K562 (cell line): Measurements from ENCODE around the gene NBPF11. TPM values are rescaled to one million over a fixed set of nuclear protein-coding genes. Genes with fewer than 3 reads are reported as not detected.
"Not testable (repeated sequence)": the region's sequence is repeated elsewhere in the genome, so short reads cannot be mapped to it uniquely, and the experiment has no call there.

Experiments
- ATAC-seq: fragments of 200-7000 bp; cut with Tn5 transposase; 3 replicates; pipeline ENCODE4 v1.9.1; 2020; ENCODE audit warnings: moderate library complexity
- Bru-seq: library from RNA; stranded (reverse); fragments of 400-500 nt; gene quantifications from one replicate; lab custom pipeline; 2021; lab: Mats Ljungman, UMichigan
- BruChase-seq, 2 experiments: library from RNA; stranded (reverse); fragments of 400-500 nt; gene quantifications; one replicate each; lab custom pipeline; 2021; lab: Mats Ljungman, UMichigan
- BruUV-seq: library from RNA; stranded (reverse); fragments of 400-500 nt; replicated peaks from 2 replicates; lab custom pipeline; 2021; lab: Mats Ljungman, UMichigan
- CTCF ChIA-PET: fragments of 300-600 bp; formaldehyde crosslinking; extraction: SDS; loops from one replicate; lab custom pipeline; 2021; ENCODE audit warnings: low intra/inter-chr PET ratio; lab: Yijun Ruan, JAX
- POLR2A ChIA-PET: fragments of 300-600, 350-650 bp; sonication (Branson Sonifier 250); formaldehyde crosslinking; extraction: SDS; loops from one replicate; lab custom pipeline; 2021; ENCODE audit warnings: antibody characterized with exemption, inconsistent platforms; lab: Yijun Ruan, JAX
- DNase-seq, 4 experiments: peaks; one replicate each; pipeline versions ENCODE4 v3.0.0 to v3.0.0-alpha.2; 2011 to 2018; ENCODE audit warnings: low spot score in 3 of 4, mixed read lengths in 3 of 4; ENCODE audit errors: extremely low read depth in 1 of 4
- FAIRE-seq: peaks from 2 replicates; lab custom pipeline; 2011; peaks lifted over from hg19 to GRCh38; lab: Jason Lieb, UNC
- H2AFZ ChIP-seq: 2 replicates; pipeline ENCODE4 v1.6.0; 2011; ENCODE audit warnings: low read depth, low read length, control low read depth, inconsistent platforms
- H3K27ac ChIP-seq: fragments of 200-600 bp; 3 replicates; pipeline ENCODE4 v1.8.0; 2011; ENCODE audit warnings: low read depth, mild to moderate bottlenecking, control low read depth, inconsistent platforms, low read length, moderate library complexity, mixed read lengths; ENCODE audit errors: extremely low read depth
- H3K27me3 ChIP-seq, 2 experiments: fragments of 300-600 bp in 1 of 2; 2 replicates in 1 of 2; 3 replicates in 1 of 2; pipeline versions ENCODE4 v1.6.0 to v1.8.0; 2011; ENCODE audit warnings: inconsistent platforms in 2 of 2, low read length in 2 of 2, mild to moderate bottlenecking in 1 of 2, mixed read lengths in 1 of 2, moderate library complexity in 1 of 2; ENCODE audit not compliant: control insufficient read depth in 2 of 2, insufficient read depth in 2 of 2
- H3K36me3 ChIP-seq: fragments of 300-600 bp; 3 replicates; pipeline ENCODE4 v1.8.0; 2011; ENCODE audit warnings: mild to moderate bottlenecking, low read length, inconsistent platforms; ENCODE audit not compliant: control insufficient read depth, insufficient read depth
- H3K4me1 ChIP-seq, 2 experiments: fragments of 200-600 bp in 1 of 2; replicated peaks in 1 of 2; 2 replicates in 1 of 2; 3 replicates in 1 of 2; pipeline versions ENCODE4 v1.5.1 to v1.8.0; 2011; ENCODE audit warnings: inconsistent platforms in 2 of 2, low read length in 2 of 2, mild to moderate bottlenecking in 1 of 2, mixed read lengths in 1 of 2, moderate library complexity in 1 of 2; ENCODE audit not compliant: control insufficient read depth in 2 of 2, insufficient read depth in 2 of 2
- H3K4me2 ChIP-seq: 2 replicates; pipeline ENCODE4 v1.6.1; 2011; ENCODE audit warnings: low read length, control low read depth, inconsistent platforms, mixed read lengths; ENCODE audit not compliant: insufficient read depth
- H3K4me3 ChIP-seq: fragments of 200-600 bp; sonication (generic), shearing (Covaris generic); 2 replicates; pipeline ENCODE4 v1.5.1; 2016; ENCODE audit warnings: control low read depth, inconsistent platforms
- H3K79me2 ChIP-seq: fragments of 200-600 bp; 3 replicates; pipeline ENCODE4 v1.8.0; 2011; ENCODE audit warnings: low read length, inconsistent platforms; ENCODE audit not compliant: control insufficient read depth, insufficient read depth
- H3K9ac ChIP-seq, 2 experiments: 2 replicates each; pipeline versions ENCODE4 v1.6.0 to v1.6.1; 2011; ENCODE audit warnings: low read depth in 2 of 2, low read length in 2 of 2, control low read depth in 1 of 2, inconsistent platforms in 1 of 2, mild to moderate bottlenecking in 1 of 2, mixed read lengths in 1 of 2; ENCODE audit not compliant: insufficient read depth in 1 of 2
- H3K9me1 ChIP-seq: one replicate; pipeline ENCODE4 v1.6.0; 2011; ENCODE audit warnings: inconsistent platforms, mild to moderate bottlenecking, low read length, moderate library complexity; ENCODE audit not compliant: control insufficient read depth, insufficient read depth
- H3K9me3 ChIP-seq: replicated peaks from 2 replicates; pipeline ENCODE4 v1.5.1; 2011; ENCODE audit warnings: low read depth, low read length, inconsistent platforms; ENCODE audit not compliant: control insufficient read depth, insufficient read depth
- H4K20me1 ChIP-seq: replicated peaks from 2 replicates; pipeline ENCODE4 v1.6.1; 2011; ENCODE audit warnings: low read length, inconsistent platforms, mixed read lengths; ENCODE audit not compliant: control insufficient read depth, insufficient read depth
- HDAC2 ChIP-seq: fragments of 450-650 bp; IDR thresholded peaks from 2 replicates; pipeline ENCODE4 v1.6.1; 2016; ENCODE audit warnings: mild to moderate bottlenecking
- ZBTB40 ChIP-seq, 2 experiments: fragments of 450-650 bp in 1 of 2; sonication (generic) in 1 of 2; formaldehyde crosslinking in 1 of 2; IDR thresholded peaks; 2 replicates each; pipeline versions ENCODE4 v1.7.1 to v1.9.0; 2016 to 2022; ENCODE audit warnings: inconsistent platforms in 1 of 2, mild to moderate bottlenecking in 1 of 2, missing genetic modification reagents in 1 of 2
- ZFX ChIP-seq: sonication (generic); formaldehyde crosslinking; IDR thresholded peaks from 2 replicates; pipeline ENCODE4 v1.8.0; 2022; ENCODE audit warnings: mild to moderate bottlenecking, missing genetic modification reagents, moderate library complexity
- WGBS: fragments of 100-300 bp; shearing (Covaris generic); methylation state at CpG from one replicate; pipeline ENCODE4 v1.1.6; 2016; ENCODE audit warnings: low coverage, mixed read lengths; ENCODE audit not compliant: insufficient coverage; ENCODE audit errors: missing lambda C conversion rate; 5-methylcytosine and 5-hydroxymethylcytosine counted together
- in situ Hi-C: fragments of 300-500 bp; cut with MboI; formaldehyde crosslinking; loops from 4 replicates; pipeline ENCODE4 v1.15.0; 2018; ENCODE audit warnings: inconsistent platforms, mixed read lengths
- intact Hi-C: fragments of 100-400 bp; cut with micrococcal nuclease; formaldehyde crosslinking; loops from 2 replicates; pipeline ENCODE4 v1.14.2; 2022
- long read RNA-seq, 3 experiments: library from polyadenylated mRNA in 2 of 3; library from RNA in 1 of 3; unstranded in 2 of 3; stranded (forward) in 1 of 3; transcript quantifications; one replicate each; pipeline ENCODE4 v2.0.0, GENCODE V29; 2019 to 2022
- polyA minus RNA-seq, 3 experiments: library from RNA; depleted of rRNA, polyadenylated mRNA; stranded (reverse); fragments of >200 nt; gene quantifications; 2 replicates each; pipeline ENCODE4 v1.2.3, GENCODE V29; 2011
- polyA plus RNA-seq, 8 experiments: library from polyadenylated mRNA; depleted of rRNA in 4 of 8; stranded (reverse) in 5 of 8; unstranded in 3 of 8; fragments of >200 nt; fragmentation: Nextera tagmentation in 2 of 8; fragmentation: Illumina TruSeq in 1 of 8; extraction: Ambion mirVana in 2 of 8; extraction: Trizol in 1 of 8; gene quantifications; 2 replicates each; pipeline versions ENCODE4 v1.2.1 to v1.2.3, GENCODE V29; 2011 to 2014; ENCODE audit warnings: inconsistent platforms in 1 of 8, missing spikeins in 1 of 8
- total RNA-seq, 7 experiments: library from RNA; depleted of rRNA in 6 of 7; stranded (reverse); fragments of >200 nt in 6 of 7; fragmentation: Illumina TruSeq in 2 of 7; extraction: Trizol in 2 of 7; gene quantifications; 2 replicates each; pipeline versions ENCODE4 v1.2.1 to v1.2.3, GENCODE V29; 2011 to 2021; ENCODE audit warnings: low replicate concordance in 1 of 7

The NBPF11 gene
- 27.8 and 43.3 TPM in 2 replicates for total RNA-seq (2011; cell fraction: chromatin; rRNA removed; ENCODE audit: low replicate concordance)
- total RNA-seq (2011; cell fraction: nucleolus; rRNA removed) = 16.5 and 18.8 TPM in 2 replicates
- total RNA-seq (2011; cell fraction: nucleoplasm; rRNA removed) = 22.3 and 25.0 TPM in 2 replicates
- 5.1 and 5.6 TPM in 2 replicates for total RNA-seq (2014; rRNA removed)
- total RNA-seq (2014; rRNA removed; fragmentation: Illumina TruSeq; extraction: Trizol) = 6.9 and 7.9 TPM in 2 replicates
- 8.1 and 8.7 TPM in 2 replicates for total RNA-seq (2015; rRNA removed; fragmentation: Illumina TruSeq; extraction: Trizol)
- 6.5 and 8.0 TPM in 2 replicates for total RNA-seq (2021)
- polyA plus RNA-seq (2011; rRNA removed) = 16.5 and 17.0 TPM in 2 replicates
- polyA plus RNA-seq (2011; cell fraction: cytosol; rRNA removed) = 5.7 and 8.7 TPM in 2 replicates
- polyA plus RNA-seq (2011; cell fraction: nucleus; rRNA removed) = 57.0 and 64.2 TPM in 2 replicates
- 6.3 and 9.5 TPM in 2 replicates for polyA plus RNA-seq (2012)
- polyA plus RNA-seq (2014; fragmentation: Illumina TruSeq; extraction: Trizol) = 9.3 and 10.2 TPM in 2 replicates
- 1 to 10 TPM; 2.8 to 3.3 TPM for polyA plus RNA-seq (2014; fragmentation: Nextera tagmentation; extraction: Ambion mirVana)
- polyA plus RNA-seq (2014; rRNA removed) = 9.1 and 10.1 TPM in 2 replicates
- polyA minus RNA-seq (2011; rRNA and poly(A)+ RNA removed) = 7.6 and 8.5 TPM in 2 replicates
- polyA minus RNA-seq (2011; cell fraction: cytosol; rRNA and poly(A)+ RNA removed) = 2.4 and 3.9 TPM in 2 replicates
- 12.9 and 17.0 TPM in 2 replicates for polyA minus RNA-seq (2011; cell fraction: nucleus; rRNA and poly(A)+ RNA removed)
- Bru-seq, nascent RNA = percentile 76 among the genes with signal in this experiment
- percentile 79 among the genes with signal in this experiment for BruChase-seq, experiment 1, labeled RNA remaining after a 2-hour chase
- percentile 82 among the genes with signal in this experiment for BruChase-seq, experiment 2, labeled RNA remaining after a 6-hour chase
- long read RNA-seq, experiment 1, partial matches to known transcripts = 3 of 15 reads
- long read RNA-seq, experiment 1, other reads (novel, unspliced or antisense) = 12 of 15 reads
- long read RNA-seq, experiment 2, partial matches to known transcripts = 1 of 1 reads
- long read RNA-seq, experiment 2, other reads (novel, unspliced or antisense) = 0 of 1 reads
- long read RNA-seq, experiment 3, partial matches to known transcripts = 0 of 1 reads
- long read RNA-seq, experiment 3, other reads (novel, unspliced or antisense) = 1 of 1 reads

GRCh38 chr1:148151911-148152656 lies at the start of gene NBPF11:
NBPF11 (minus strand) TSS chr1:148152281; CDS start chr1:148127003, 25,278 bp downstream.
- H3K9me3 ChIP-seq; H3K36me3 ChIP-seq; H3K27me3 ChIP-seq; FAIRE-seq; BruUV-seq; CTCF ChIA-PET; H3K4me1 ChIP-seq; H4K20me1 ChIP-seq; H3K79me2 ChIP-seq; intact Hi-C loops; H3K9me1 ChIP-seq; in situ Hi-C loops; TF ChIP-seq ZBTB40 (CRISPR knock-in tag; IDR thresholded peaks at IDR 0.05): not testable (repeated sequence)
- under 1% methylated on average over 30 of the region's 45 CpGs for WGBS
- Histone ChIP-seq H3K4me3 (peak within 1 kb of the TSS; percentile 65), H3K4me2 (peak within 1 kb of the TSS; percentile 68), H3K9ac (peak within 1 kb of the TSS; percentile 66 to 89), H3K27ac (peak within 1 kb of the TSS; percentile 79; the same call in 2 of the 3 replicates), H2AFZ (peak within 1 kb of the TSS; percentile 65; the same call in 1 of the 2 replicates)
- POLR2A ChIA-PET = interaction anchor here (1.6 kb wide), 1 partner anchor 182 kb away, joined by 4 read pairs; no protein-coding TSS in a partner anchor
- DNase-seq = peak in 1 of 4 experiments; percentile 93
- ATAC-seq = peak; percentile 89
- TF ChIP-seq HDAC2 (0 out of 2 replicates have a peak, but pooled peaks have one; percentile 28), ZBTB40 (IDR thresholded peaks at IDR 0.05) (0 out of 2 replicates have a peak, but pooled peaks have one; percentile 18), ZFX (peak; percentile 66)
